Caco-2 (cell line): ENCODE results near the gene KRT20. TPM values are rescaled to one million over a fixed set of nuclear protein-coding genes. Genes with fewer than 3 reads are reported as not detected.

ENCODE experiments used
- BruUV-seq: library from RNA; stranded (reverse); fragments of 400-500 nt; replicated peaks from 2 replicates; lab custom pipeline; 2021; lab: Mats Ljungman, UMichigan
- CTCF ChIA-PET: fragments of 300-600 bp; sonication (Branson Sonifier 250); formaldehyde crosslinking; loops from one replicate; lab custom pipeline; 2022; ENCODE audit warnings: antibody characterized with exemption; lab: Charles Lee
- POLR2A ChIA-PET: fragments of 300-600 bp; sonication (Branson Sonifier 250); formaldehyde crosslinking; loops from one replicate; lab custom pipeline; 2022; ENCODE audit warnings: antibody characterized with exemption; lab: Charles Lee
- DNase-seq, 2 experiments: peaks; one replicate each; pipeline versions ENCODE4 v3.0.0 to v3.0.0-alpha.2; 2020 to 2022
- H3K27me3 ChIP-seq: replicated peaks from 2 replicates; pipeline ENCODE4 v1.6.0; 2011; ENCODE audit warnings: low read length; ENCODE audit not compliant: control insufficient read depth, insufficient read depth
- H3K36me3 ChIP-seq: 2 replicates; pipeline ENCODE4 v1.5.1; 2011; ENCODE audit warnings: low read length; ENCODE audit not compliant: control insufficient read depth, insufficient read depth
- H3K4me1 ChIP-seq: fragments of 250-450 bp; sonication (Bioruptor Pico); 2 replicates; pipeline ENCODE4 v1.5.1; 2020; ENCODE audit warnings: mild to moderate bottlenecking
- H3K4me3 ChIP-seq: 2 replicates; pipeline ENCODE4 v1.5.1; 2011; ENCODE audit warnings: low read depth, mild to moderate bottlenecking, control low read depth, low read length
- H3K9me3 ChIP-seq: fragments of 250-450 bp; sonication (Bioruptor Pico); 2 replicates; pipeline ENCODE4 v1.5.1; 2020; ENCODE audit warnings: mild to moderate bottlenecking, moderate library complexity
- H3K27ac Mint-ChIP-seq: one replicate; pipeline ENCODE4 v1.8.0; 2022; ENCODE audit warnings: mixed read lengths; ENCODE audit not compliant: unreplicated experiment
- H3K27me3 Mint-ChIP-seq: one replicate; pipeline ENCODE4 v1.8.0; 2022; ENCODE audit warnings: mixed read lengths; ENCODE audit not compliant: insufficient read depth, unreplicated experiment
- H3K36me3 Mint-ChIP-seq: one replicate; pipeline ENCODE4 v1.8.0; 2022; ENCODE audit warnings: mild to moderate bottlenecking, mixed read lengths; ENCODE audit not compliant: insufficient read depth, unreplicated experiment
- H3K4me1 Mint-ChIP-seq: one replicate; pipeline ENCODE4 v1.8.0; 2022; ENCODE audit warnings: low read depth, mixed read lengths; ENCODE audit not compliant: unreplicated experiment
- H3K4me3 Mint-ChIP-seq: one replicate; pipeline ENCODE4 v1.8.0; 2022; ENCODE audit warnings: mild to moderate bottlenecking, moderate library complexity, mixed read lengths; ENCODE audit not compliant: unreplicated experiment
- H3K9me3 Mint-ChIP-seq: one replicate; pipeline ENCODE4 v1.8.0; 2022; ENCODE audit warnings: mixed read lengths; ENCODE audit not compliant: unreplicated experiment
- CTCF ChIP-seq, 2 experiments: fragments of 200-600 bp in 1 of 2; IDR thresholded peaks; 1 replicate in 1 of 2; 2 replicates in 1 of 2; pipeline versions ENCODE4 v1.5.1 to v1.8.0; 2011 to 2022; ENCODE audit warnings: antibody characterized with exemption in 1 of 2, control low read depth in 1 of 2, inconsistent platforms in 1 of 2, low read depth in 1 of 2, low read length in 1 of 2, mild to moderate bottlenecking in 1 of 2, moderate library complexity in 1 of 2; ENCODE audit not compliant: insufficient read depth in 1 of 2, severe bottlenecking in 1 of 2, unreplicated experiment in 1 of 2
- intact Hi-C: fragments of 100-400 bp; cut with micrococcal nuclease; formaldehyde crosslinking; loops from one replicate; pipeline ENCODE4 v1.10.0; 2022; ENCODE audit not compliant: unreplicated experiment
- total RNA-seq: library from RNA; stranded (reverse); gene quantifications from 2 replicates; pipeline ENCODE4 v1.2.3, GENCODE V29; 2022

KRT20 gene
- total RNA-seq, 1 experiment from 2014 or later = 1.0 TPM

- Mint-ChIP-seq H3K9me3 (no peaks in the 10 kb centered on the region), H3K4me3 (peak overlapping the region; percentile 65), H3K4me1 (peaks cover 43% of the 10 kb centered on the region), H3K27me3 (no peaks in the 10 kb centered on the region), H3K36me3 (peaks cover 5% of the 10 kb centered on the region), H3K27ac (peak overlapping the region; percentile 95)
- CTCF ChIA-PET = interaction anchor here (0.6 to 1.8 kb wide), 3 partner anchors 292 to 762 kb away, joined by 3 to 8 read pairs (median 5); no protein-coding TSS in a partner anchor
- TF ChIP-seq CTCF (IDR thresholded peaks at IDR 0.05; ENCODE audit: insufficient read depth in 1 of 2, low read depth in 1 of 2, low read length in 1 of 2, severe bottlenecking in 1 of 2, unreplicated experiment in 1 of 2) = no peak
- POLR2A ChIA-PET = interaction anchor here (0.6 to 0.8 kb wide), 2 partner anchors 625 to 786 kb away, joined by 3 to 5 read pairs; partner anchors contain the start of gene KRT19
- intact Hi-C loops = loop anchor here (1.0 to 5.0 kb wide), 2 partner anchors 46 to 764 kb away; no protein-coding TSS in a partner anchor
- Histone ChIP-seq H3K4me3 (no peak overlapping the region), H3K27me3 (no peaks in the 10 kb centered on the region), H3K36me3 (no peaks in the 10 kb centered on the region), H3K4me1 (peaks cover 51% of the 10 kb centered on the region), H3K9me3 (no peaks in the 10 kb centered on the region)
- peak; percentile 69 to 70 for DNase-seq
- BruUV-seq = TSS peak; percentile 62
These were observed 18.2 kb upstream of the KRT20 start for GRCh38 chr17:40903129-40903847.

- H3K27ac Mint-ChIP-seq = peak overlapping the region; percentile 95
- intact Hi-C loops = loop anchor here (5.0 kb wide), 1 partner anchor 765 kb away; no protein-coding TSS in a partner anchor
- BruUV-seq = no TSS peak
These were observed 17.5 kb upstream of the KRT20 start for GRCh38 chr17:40902498-40902897.

More at GRCh38 chr17:40902498-40902897, 17.5 kb upstream of the KRT20 start:
- no peak for TF ChIP-seq CTCF (IDR thresholded peaks at IDR 0.05; ENCODE audit: insufficient read depth in 1 of 2, low read depth in 1 of 2, low read length in 1 of 2, severe bottlenecking in 1 of 2, unreplicated experiment in 1 of 2)
- H3K9me3 ChIP-seq = no peaks in the 10 kb centered on the region
- H3K36me3 ChIP-seq = no peaks in the 10 kb centered on the region
- H3K4me3 Mint-ChIP-seq = peak overlapping the region; percentile 65
- ChIA-PET POLR2A (interaction anchor here (0.5 to 1.7 kb wide), 3 partner anchors 195 to 786 kb away, joined by 3 to 8 read pairs (median 3); partner anchors contain the start of genes EIF1 and KRTAP4-8), CTCF (interaction anchor here (0.5 to 1.8 kb wide), 13 partner anchors 46 to 763 kb away, joined by 3 to 8 read pairs (median 4); partner anchors contain the start of genes KRT19 and KRT35)
- peaks cover 5% of the 10 kb centered on the region for H3K36me3 Mint-ChIP-seq
- DNase-seq = no peak
- H3K27me3 ChIP-seq = no peaks in the 10 kb centered on the region
- H3K27me3 Mint-ChIP-seq = no peaks in the 10 kb centered on the region
- H3K4me1 Mint-ChIP-seq = peaks cover 41% of the 10 kb centered on the region
- peaks cover 51% of the 10 kb centered on the region for H3K4me1 ChIP-seq
- H3K9me3 Mint-ChIP-seq = no peaks in the 10 kb centered on the region
- H3K4me3 ChIP-seq = no peak overlapping the region
